Osteocyte (in vitro differentiated cells): Measurements from ENCODE around the gene CACNA1C. TPM values are rescaled to one million over a fixed set of nuclear protein-coding genes. Genes with fewer than 3 reads are reported as not detected.

Experiments used
- DNase-seq: peaks from one replicate; pipeline ENCODE4 v3.0.0; 2021; ENCODE audit warnings: mixed read lengths; ENCODE audit not compliant: unreplicated experiment; ENCODE audit errors: extremely low spot score
- H3K27ac Mint-ChIP-seq: one replicate; pipeline ENCODE4 v1.8.0; 2021; ENCODE audit warnings: mild to moderate bottlenecking, mixed read lengths; ENCODE audit not compliant: unreplicated experiment
- H3K27me3 Mint-ChIP-seq: one replicate; pipeline ENCODE4 v1.8.0; 2021; ENCODE audit warnings: mixed read lengths; ENCODE audit not compliant: unreplicated experiment
- H3K36me3 Mint-ChIP-seq: one replicate; pipeline ENCODE4 v1.8.0; 2021; ENCODE audit warnings: mixed read lengths; ENCODE audit not compliant: unreplicated experiment
- H3K4me1 Mint-ChIP-seq: one replicate; pipeline ENCODE4 v1.8.0; 2021; ENCODE audit warnings: mixed read lengths; ENCODE audit not compliant: unreplicated experiment
- H3K4me3 Mint-ChIP-seq: one replicate; pipeline ENCODE4 v1.8.0; 2021; ENCODE audit warnings: mild to moderate bottlenecking, moderate library complexity, mixed read lengths; ENCODE audit not compliant: unreplicated experiment
- H3K9me3 Mint-ChIP-seq: one replicate; pipeline ENCODE4 v1.8.0; 2021; ENCODE audit warnings: mixed read lengths; ENCODE audit not compliant: unreplicated experiment
- total RNA-seq: library from RNA; stranded (reverse); gene quantifications from 2 replicates; pipeline ENCODE4 v1.2.1, GENCODE V29; 2021
- TF ChIP-seq, protein P1 (sequence below): fragments of 200-600 bp; sonication (generic); IDR thresholded peaks from 2 replicates; pipeline ENCODE4 v1.5.0; 2021; ENCODE audit warnings: antibody characterized with exemption, mild to moderate bottlenecking, moderate library complexity

Gene CACNA1C
- total RNA-seq, 1 donor from 2014 or later = 67.4 TPM

DNA sequence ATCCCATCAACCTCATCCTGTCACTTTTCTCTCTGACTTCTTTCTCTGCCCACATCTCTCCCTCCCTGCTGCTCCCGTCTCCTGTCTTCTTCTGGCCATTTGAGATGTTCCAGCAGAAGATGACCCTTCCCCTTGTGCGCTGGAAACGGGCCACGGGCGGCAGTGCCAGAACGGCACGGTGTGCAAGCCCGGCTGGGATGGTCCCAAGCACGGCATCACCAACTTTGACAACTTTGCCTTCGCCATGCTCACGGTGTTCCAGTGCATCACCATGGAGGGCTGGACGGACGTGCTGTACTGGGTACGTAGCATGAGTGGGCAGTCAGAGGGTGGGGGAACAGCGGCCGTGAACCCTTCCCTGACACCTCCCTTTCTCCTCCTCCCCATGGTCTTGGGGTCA is 440.3 kb downstream of the CACNA1C start:
- no peak overlapping the region for H3K27ac Mint-ChIP-seq
- TF ChIP-seq, protein P1, sequence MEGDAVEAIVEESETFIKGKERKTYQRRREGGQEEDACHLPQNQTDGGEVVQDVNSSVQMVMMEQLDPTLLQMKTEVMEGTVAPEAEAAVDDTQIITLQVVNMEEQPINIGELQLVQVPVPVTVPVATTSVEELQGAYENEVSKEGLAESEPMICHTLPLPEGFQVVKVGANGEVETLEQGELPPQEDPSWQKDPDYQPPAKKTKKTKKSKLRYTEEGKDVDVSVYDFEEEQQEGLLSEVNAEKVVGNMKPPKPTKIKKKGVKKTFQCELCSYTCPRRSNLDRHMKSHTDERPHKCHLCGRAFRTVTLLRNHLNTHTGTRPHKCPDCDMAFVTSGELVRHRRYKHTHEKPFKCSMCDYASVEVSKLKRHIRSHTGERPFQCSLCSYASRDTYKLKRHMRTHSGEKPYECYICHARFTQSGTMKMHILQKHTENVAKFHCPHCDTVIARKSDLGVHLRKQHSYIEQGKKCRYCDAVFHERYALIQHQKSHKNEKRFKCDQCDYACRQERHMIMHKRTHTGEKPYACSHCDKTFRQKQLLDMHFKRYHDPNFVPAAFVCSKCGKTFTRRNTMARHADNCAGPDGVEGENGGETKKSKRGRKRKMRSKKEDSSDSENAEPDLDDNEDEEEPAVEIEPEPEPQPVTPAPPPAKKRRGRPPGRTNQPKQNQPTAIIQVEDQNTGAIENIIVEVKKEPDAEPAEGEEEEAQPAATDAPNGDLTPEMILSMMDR = no peak
- H3K36me3 Mint-ChIP-seq = peaks cover 35% of the 10 kb centered on the region
- H3K4me3 Mint-ChIP-seq = no peak overlapping the region
- no peaks in the 10 kb centered on the region for H3K27me3 Mint-ChIP-seq
- no peak for DNase-seq
- peaks cover 8% of the 10 kb centered on the region for H3K4me1 Mint-ChIP-seq
- H3K9me3 Mint-ChIP-seq = no peaks in the 10 kb centered on the region

DNA sequence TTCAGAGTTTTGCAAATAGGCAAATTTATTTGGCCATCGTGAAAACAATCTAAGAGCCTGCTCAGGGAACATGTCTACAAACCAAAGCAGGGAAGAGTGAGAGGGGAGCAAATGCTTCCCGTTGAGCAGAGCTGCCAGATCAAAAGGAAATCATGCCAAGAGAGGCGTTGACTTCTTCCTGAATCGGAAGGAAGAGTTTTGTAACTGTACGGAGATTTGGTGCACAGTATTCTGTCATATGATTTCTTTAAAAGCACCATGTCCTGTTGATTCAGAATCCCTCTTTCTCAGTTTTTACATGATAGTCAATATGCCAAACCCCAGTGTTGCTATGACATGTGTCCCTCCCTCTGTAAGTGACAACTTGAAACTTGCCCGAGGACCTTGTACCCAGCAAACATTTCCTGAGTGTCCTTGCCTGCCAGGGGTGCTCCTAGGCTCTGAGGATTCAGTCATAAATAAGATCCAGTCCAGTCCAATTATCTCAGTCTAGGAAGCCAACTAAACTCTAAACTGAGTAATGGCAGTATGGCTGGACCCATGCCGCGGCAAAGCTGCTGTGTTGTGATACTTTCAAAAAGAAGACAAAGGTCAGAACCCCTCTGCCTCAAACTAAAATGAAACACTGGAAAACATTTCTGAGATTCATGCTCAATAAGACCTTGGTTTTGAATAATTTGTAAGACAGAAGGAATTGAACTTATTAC is 441.9 kb downstream of the CACNA1C start:
- Mint-ChIP-seq H3K4me1 (peaks cover 8% of the 10 kb centered on the region), H3K9me3 (no peaks in the 10 kb centered on the region), H3K27me3 (no peaks in the 10 kb centered on the region), H3K27ac (no peak overlapping the region), H3K36me3 (peaks cover 28% of the 10 kb centered on the region), H3K4me3 (no peak overlapping the region)
- DNase-seq = no peak
- TF ChIP-seq, protein P1 = no peak

DNA sequence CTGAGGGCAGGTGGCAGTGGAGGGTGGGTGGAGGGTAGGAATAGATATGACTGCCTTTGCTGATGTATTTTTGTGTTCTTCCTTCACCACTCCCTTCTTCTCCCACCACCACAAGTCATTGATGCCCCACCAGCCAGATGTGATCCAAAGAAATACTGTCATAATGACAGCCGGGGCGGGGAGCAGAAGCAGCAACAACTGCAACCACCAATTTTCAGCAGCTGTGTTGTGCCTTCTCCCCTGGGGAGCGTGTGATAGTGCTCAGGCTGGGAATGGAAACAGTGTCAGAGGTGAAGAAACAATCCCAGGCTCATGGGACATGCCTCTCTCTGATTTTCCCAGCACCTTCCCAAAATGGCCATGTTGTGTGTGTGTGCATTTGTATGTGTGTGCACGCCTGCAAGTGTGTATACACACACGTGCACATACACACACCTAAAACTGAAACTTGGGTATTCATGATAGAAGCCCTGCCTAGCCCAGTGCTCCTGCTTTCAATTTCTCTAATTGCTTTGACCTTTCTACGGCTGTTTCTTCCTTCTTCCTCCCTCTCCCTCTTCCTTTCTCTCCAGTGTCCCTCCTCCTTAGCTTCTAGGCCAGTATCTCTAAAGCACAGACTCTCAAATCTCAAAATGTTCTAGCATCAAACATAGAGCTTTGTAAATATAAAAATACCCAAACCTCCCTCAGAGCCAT is 442.8 kb downstream of the CACNA1C start:
- TF ChIP-seq, protein P1 = no peak
- Mint-ChIP-seq H3K27ac (peak overlapping the region; percentile 16), H3K4me1 (peaks cover 8% of the 10 kb centered on the region), H3K9me3 (no peaks in the 10 kb centered on the region), H3K27me3 (no peaks in the 10 kb centered on the region), H3K36me3 (peaks cover 32% of the 10 kb centered on the region), H3K4me3 (no peak overlapping the region)
- DNase-seq = no peak

DNA sequence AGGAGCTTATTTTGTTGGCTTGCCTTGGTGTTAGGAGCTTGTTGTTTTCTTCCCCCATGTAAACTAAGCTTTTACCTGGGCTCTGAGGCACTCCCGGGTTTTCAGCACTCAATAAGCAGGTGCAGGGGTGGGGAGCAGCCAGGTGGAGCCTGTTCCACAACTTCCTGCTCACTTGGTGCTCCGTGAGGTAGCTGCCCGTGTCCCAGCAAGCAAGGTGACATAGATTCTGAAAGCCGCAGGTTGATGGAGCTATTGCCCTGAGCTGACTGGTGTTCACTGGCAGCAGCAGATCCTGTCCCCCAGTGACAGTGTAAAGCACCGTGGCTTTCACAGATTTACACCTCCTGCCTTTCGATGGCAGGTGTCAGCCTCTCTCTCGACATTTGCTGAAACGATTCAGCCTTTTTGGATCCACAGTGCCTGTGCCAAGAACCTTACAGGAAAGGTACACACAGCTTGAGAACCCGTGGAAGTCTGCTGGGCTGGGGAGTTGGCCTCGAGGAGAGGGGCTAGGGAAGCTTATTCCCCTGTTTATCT is 446.2 kb downstream of the CACNA1C start:
- DNase-seq = no peak
- TF ChIP-seq, protein P1 = no peak
- H3K4me1 Mint-ChIP-seq = peaks cover 13% of the 10 kb centered on the region
- no peaks in the 10 kb centered on the region for H3K27me3 Mint-ChIP-seq
- no peak overlapping the region for H3K27ac Mint-ChIP-seq
- H3K4me3 Mint-ChIP-seq = no peak overlapping the region
- H3K36me3 Mint-ChIP-seq = peaks cover 30% of the 10 kb centered on the region
- no peaks in the 10 kb centered on the region for H3K9me3 Mint-ChIP-seq

DNA sequence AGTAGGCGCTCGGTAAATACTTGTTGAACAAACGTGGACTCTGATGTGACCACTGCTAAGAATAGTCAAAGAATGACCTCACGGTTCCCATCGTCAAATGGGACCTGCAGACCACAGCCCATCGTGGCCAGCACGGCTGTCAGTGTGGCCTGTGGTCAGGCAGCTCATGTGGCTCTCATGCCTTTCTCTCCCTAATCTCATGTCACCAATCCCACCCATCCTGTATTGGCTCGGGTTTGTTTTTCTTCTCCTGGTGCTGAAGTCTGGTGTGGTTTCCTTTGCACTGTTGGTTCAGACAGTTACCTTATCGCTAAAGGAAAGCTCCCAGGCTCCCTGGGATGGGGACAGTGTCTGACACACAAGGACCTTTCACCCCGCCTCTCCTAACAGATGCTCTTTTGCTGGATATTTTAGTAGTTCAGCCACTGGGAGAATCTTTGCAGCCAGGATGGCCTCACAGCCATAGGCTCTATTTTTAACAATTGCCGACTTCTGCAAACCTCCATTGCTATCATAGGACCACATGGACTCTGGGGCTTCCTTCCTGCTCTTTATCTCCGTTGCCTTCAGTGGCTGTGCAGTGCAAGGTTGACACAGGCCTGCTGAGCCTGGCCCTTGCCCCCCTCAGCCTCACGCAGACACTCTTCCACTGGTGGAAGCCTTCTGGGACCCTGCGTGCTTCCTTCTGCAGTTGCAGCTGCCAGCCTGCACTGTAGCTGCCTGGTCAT is 448.8 kb downstream of the CACNA1C start:
- Mint-ChIP-seq H3K9me3 (no peaks in the 10 kb centered on the region), H3K27ac (peak overlapping the region; percentile 70), H3K27me3 (no peaks in the 10 kb centered on the region), H3K4me3 (no peak overlapping the region), H3K36me3 (peaks cover 23% of the 10 kb centered on the region), H3K4me1 (peaks cover 6% of the 10 kb centered on the region)
- no peak for DNase-seq
- TF ChIP-seq, protein P1 = no peak
